Sigmoid colon (tissue), 4 donors: ENCODE results near the gene MYO7B.

Experiments
- CTCF ChIP-seq, 4 experiments: fragments of 450-650 bp in 3 of 4; fragments of 200-600 bp in 1 of 4; IDR thresholded peaks; one replicate each; pipeline ENCODE4 v1.5.1; 2016 to 2019; ENCODE audit warnings: antibody characterized with exemption in 4 of 4, mild to moderate bottlenecking in 3 of 4, moderate library complexity in 2 of 4
- POLR2AphosphoS5 ChIP-seq, 4 donors: sonication (generic); formaldehyde crosslinking; IDR thresholded peaks; one replicate each; pipeline ENCODE4 v1.6.1; 2017; ENCODE audit warnings: antibody characterized with exemption in 4 of 4

GRCh38 chr2:127506510-127506909 is 29.0 kb upstream of the MYO7B start:
- TF ChIP-seq POLR2AphosphoS5 (IDR thresholded peaks at IDR 0.05) (no peak), CTCF (IDR thresholded peaks at IDR 0.05) (no peak)
